Mucosa of stomach (tissue), 1 donor: ENCODE results near the gene C1QTNF8.

ENCODE experiments used
- H3K27me3 ChIP-seq: one replicate; pipeline ENCODE4 v1.7.0; 2013; ENCODE audit warnings: mild to moderate bottlenecking, low read length; ENCODE audit not compliant: control insufficient read depth, insufficient read depth
- H3K36me3 ChIP-seq: one replicate; pipeline ENCODE4 v1.7.0; 2013; ENCODE audit warnings: low read length; ENCODE audit not compliant: control insufficient read depth, insufficient read depth
- H3K4me1 ChIP-seq: one replicate; pipeline ENCODE4 v1.7.0; 2013; ENCODE audit warnings: mild to moderate bottlenecking, low read length; ENCODE audit not compliant: control insufficient read depth, insufficient read depth
- H3K4me3 ChIP-seq: one replicate; pipeline ENCODE4 v1.7.0; 2013; ENCODE audit warnings: low read length
- H3K9ac ChIP-seq: one replicate; pipeline ENCODE4 v1.7.0; 2013; ENCODE audit warnings: mild to moderate bottlenecking, low read length, moderate library complexity
- H3K9me3 ChIP-seq: one replicate; pipeline ENCODE4 v1.7.0; 2013; ENCODE audit warnings: mild to moderate bottlenecking, low read length, moderate library complexity; ENCODE audit not compliant: control insufficient read depth
- donor health status: Pancreatic carcinoma.

C1QTNF8 gene

DNA sequence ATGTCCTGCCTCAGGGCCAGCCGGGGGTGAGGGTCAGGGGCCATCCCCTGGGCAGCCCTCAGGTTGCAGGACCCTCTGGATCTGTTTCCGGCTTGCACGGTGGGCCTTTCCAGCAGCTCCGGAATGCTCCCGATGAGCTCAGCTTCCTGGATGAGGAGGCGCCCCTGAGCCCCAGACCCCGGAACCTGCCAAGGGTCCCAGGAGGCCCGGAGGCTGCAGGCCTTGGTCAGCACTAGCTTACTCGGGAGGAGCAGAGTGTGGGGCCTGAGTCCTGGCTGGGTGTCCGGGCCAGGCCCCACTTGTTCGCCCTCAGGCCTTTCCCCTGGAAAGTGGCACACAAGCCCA lies 7.6 kb upstream of the C1QTNF8 start:
- peaks cover 48% of the 10 kb centered on the region for H3K27me3 ChIP-seq
- no peak overlapping the region for H3K9ac ChIP-seq
- no peak overlapping the region for H3K4me3 ChIP-seq
- no peaks in the 10 kb centered on the region for H3K36me3 ChIP-seq
- H3K4me1 ChIP-seq: peaks cover 20% of the 10 kb centered on the region
- H3K9me3 ChIP-seq: no peaks in the 10 kb centered on the region

DNA sequence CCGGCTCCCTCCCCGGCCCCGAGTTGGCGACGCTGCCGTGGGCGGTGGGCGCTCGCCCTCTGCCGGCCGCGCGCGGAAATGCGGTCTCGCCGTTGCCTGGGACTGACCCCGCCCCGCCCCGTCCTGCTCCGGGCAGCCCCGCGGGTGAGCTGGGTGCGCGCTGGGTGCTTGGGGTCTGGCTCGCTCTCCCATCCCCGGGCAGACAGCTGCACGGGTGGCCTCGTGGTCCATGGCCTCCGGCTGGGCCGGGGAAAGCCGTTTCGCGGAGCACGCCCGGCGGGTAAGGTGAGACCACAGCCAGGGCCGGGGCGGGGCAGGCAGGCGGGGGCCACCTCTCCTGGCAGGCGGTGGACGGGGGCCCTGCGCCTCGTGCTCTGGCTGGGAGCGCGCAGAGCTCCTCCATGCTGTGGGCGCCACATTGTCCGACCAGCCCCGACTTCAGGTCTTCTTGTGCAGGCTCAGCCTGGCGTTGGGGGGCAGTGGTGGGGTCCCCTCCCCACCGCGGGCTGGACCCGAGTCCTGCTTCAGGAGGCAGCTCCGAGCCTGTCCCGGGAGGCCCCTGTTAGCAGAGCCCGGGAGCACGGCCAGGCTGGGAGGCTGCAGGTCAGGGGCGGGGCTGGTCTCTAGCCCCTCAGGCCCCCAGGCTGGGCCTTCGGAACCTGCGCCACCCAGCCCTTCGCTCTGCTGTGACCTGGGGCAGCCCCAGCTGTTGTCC lies 7.0 kb upstream of the C1QTNF8 start:
- Histone ChIP-seq H3K4me1 (peaks cover 19% of the 10 kb centered on the region), H3K9ac (no peak overlapping the region), H3K9me3 (no peaks in the 10 kb centered on the region), H3K4me3 (no peak overlapping the region), H3K27me3 (peaks cover 49% of the 10 kb centered on the region), H3K36me3 (no peaks in the 10 kb centered on the region)

DNA sequence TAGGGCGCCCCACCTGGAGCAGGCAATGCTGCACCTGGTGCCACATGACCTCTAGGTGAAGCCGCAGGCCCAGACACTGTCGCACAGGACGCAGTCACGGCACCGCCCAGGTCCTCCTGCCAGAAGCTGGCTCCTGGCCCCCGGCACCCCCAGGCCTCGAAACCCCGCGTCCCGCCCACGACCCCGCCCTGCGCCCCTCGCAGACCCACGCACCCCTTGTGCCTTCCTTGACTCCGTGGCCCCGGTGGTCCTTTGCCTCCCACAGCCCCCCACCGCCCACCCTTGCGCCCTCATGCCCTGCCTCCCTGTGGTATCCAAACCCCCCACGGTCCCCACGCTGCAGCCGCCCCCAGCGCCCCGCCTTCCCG lies 6.3 kb upstream of the C1QTNF8 start:
- H3K27me3 ChIP-seq: peaks cover 52% of the 10 kb centered on the region
- no peaks in the 10 kb centered on the region for H3K9me3 ChIP-seq
- no peak overlapping the region for H3K4me3 ChIP-seq
- H3K9ac ChIP-seq: no peak overlapping the region
- H3K36me3 ChIP-seq: no peaks in the 10 kb centered on the region
- H3K4me1 ChIP-seq: peaks cover 19% of the 10 kb centered on the region

DNA sequence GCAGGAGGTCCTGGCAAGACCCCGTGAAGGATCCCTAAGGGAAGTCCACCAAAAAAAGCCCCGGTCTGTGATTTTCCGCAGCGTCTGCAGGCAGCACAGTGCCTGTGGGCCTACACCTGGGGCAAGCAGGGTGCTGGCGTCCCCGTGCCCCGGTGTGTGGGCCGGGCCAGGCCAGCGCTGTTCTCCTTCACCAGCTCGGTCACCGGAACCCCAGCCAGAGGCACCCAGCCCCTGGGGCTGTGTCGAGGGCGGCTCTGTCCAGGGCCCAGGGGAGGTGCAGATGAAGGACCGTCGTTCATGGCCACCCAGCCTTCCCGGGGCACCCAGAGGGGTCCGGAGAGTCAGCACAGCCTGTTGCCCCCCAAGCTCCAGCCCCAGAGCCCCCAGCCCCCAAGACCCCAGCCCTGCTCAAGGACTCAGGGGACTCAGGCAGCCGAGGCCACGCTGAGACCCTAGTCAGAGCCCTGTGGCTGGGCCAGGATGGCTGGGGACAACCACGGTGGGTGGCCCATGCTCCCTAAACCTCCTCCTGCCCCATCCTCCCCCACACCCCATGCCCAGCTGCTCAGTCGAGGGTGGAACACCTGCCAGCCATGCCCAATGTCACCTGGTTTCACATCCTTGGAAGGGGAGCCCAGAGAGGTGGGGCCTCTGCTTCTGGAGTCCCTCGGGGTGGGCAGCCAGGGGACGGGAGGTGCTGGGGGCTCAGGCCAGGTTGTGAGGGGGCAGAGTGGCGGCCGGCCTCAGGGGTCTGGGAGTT lies 5.7 kb upstream of the C1QTNF8 start:
- H3K4me3 ChIP-seq: no peak overlapping the region
- peaks cover 57% of the 10 kb centered on the region for H3K27me3 ChIP-seq
- H3K4me1 ChIP-seq: peaks cover 19% of the 10 kb centered on the region
- no peak overlapping the region for H3K9ac ChIP-seq
- no peaks in the 10 kb centered on the region for H3K36me3 ChIP-seq
- H3K9me3 ChIP-seq: no peaks in the 10 kb centered on the region

DNA sequence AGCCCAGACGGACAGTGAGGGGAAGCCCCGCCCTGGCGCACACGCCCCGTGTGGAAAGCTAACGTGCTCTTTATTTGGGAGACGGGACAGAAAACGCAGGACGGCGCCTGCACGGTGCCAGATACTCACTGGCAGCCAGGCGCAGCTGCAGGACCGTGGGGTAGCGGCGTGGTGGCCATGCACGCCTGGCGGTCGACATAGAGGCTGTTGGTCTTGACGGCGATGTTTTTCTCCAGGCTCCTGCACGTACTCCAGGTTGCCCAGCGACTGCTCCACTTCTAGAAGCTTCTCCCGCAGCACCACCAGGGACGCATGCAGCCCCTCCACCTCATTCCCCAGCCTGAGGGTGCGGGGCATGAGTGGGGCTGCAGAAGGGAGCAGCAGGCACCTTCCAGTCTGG lies 5.1 kb upstream of the C1QTNF8 start:
- Histone ChIP-seq H3K9ac (no peak overlapping the region), H3K4me1 (peaks cover 19% of the 10 kb centered on the region), H3K9me3 (no peaks in the 10 kb centered on the region), H3K36me3 (no peaks in the 10 kb centered on the region), H3K4me3 (no peak overlapping the region), H3K27me3 (peaks cover 62% of the 10 kb centered on the region)

DNA sequence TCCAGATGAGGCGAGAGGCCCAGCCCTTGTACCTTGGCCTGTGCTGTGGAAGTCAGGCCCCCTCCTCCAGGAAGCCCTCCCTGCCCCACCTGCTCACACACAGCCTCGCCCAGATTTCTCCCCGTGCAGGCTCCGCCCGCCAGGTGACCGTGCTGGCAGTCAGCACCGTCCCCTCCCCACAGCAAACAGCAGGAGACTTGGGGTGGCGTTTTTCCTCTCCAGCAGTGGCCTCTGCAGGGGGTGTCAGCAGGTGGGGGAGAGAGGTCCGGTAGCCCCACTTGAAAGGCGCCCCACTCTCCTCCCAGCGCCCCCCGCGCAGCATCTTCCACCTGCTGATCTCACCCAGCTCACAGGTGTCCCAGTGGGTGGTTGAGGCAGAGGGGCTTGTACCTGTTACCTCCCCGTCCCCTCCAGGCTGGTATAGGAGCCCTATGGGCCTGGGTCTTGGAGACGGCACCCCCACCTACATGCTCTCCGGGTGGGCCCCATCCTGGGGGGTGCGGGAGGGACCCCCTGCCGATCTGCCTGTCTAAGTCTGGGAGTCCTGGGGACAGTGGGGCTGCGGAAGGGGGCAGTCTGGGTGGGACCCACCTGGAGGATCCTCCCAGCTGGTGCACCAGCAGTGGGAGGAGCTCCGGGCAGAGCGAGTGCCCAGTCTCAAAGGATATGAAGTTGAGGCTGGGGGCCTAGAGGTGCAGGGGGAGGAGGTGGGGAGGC lies 4.2 kb upstream of the C1QTNF8 start:
- peaks cover 71% of the 10 kb centered on the region for H3K27me3 ChIP-seq

DNA sequence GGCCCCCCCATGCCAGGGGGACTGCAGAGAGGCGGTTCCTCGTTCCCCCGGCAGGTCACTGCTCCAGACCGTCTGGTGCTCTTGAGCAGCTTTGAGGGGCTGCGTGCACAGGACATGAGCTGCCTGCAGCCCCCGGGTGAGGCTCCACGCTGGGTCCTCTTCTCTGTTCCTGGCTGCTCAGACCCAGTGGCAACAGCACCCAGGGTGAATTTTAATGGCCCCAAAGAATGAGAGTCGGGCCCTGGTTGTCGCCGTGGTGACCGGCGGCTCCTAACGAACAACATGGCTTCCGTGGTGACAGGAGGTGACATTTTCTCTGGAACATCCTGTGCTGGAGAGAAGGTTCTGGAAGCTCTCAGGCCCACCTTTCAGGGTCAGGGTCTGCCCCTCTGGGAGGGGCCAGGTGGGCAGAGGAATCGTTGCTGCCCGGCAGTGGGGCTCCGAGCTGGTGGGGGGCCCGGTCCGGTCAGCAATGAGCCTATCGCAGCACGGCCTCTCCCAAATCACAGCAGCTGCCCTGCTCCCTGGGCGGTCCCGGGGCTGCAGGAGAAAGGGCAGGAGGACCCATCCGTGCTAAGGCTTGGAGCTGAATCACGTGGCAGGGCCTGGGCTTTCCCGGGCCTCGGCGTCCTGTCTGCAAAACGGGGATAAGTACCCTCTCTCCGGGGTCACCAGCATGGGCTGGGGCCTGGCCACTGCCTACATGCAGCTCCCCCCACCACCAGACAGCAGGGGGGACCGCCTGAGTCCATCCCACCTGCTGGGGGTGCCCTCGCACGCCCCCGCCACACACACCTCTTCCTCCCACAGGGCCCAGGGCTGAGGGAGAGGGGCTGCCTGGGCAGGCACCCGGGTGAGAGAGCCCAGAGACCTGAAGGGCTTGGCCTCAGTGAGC lies 3.4 kb upstream of the C1QTNF8 start:
- Histone ChIP-seq H3K9ac (no peak overlapping the region), H3K27me3 (peaks cover 72% of the 10 kb centered on the region), H3K4me3 (no peak overlapping the region), H3K9me3 (no peaks in the 10 kb centered on the region), H3K36me3 (no peaks in the 10 kb centered on the region), H3K4me1 (peaks cover 19% of the 10 kb centered on the region)

More for the DNA sequence above, 4.2 kb upstream of the C1QTNF8 start:
- H3K4me3 ChIP-seq: no peak overlapping the region
- no peaks in the 10 kb centered on the region for H3K9me3 ChIP-seq
- H3K4me1 ChIP-seq: peaks cover 19% of the 10 kb centered on the region
- H3K9ac ChIP-seq: no peak overlapping the region
- H3K36me3 ChIP-seq: no peaks in the 10 kb centered on the region

DNA sequence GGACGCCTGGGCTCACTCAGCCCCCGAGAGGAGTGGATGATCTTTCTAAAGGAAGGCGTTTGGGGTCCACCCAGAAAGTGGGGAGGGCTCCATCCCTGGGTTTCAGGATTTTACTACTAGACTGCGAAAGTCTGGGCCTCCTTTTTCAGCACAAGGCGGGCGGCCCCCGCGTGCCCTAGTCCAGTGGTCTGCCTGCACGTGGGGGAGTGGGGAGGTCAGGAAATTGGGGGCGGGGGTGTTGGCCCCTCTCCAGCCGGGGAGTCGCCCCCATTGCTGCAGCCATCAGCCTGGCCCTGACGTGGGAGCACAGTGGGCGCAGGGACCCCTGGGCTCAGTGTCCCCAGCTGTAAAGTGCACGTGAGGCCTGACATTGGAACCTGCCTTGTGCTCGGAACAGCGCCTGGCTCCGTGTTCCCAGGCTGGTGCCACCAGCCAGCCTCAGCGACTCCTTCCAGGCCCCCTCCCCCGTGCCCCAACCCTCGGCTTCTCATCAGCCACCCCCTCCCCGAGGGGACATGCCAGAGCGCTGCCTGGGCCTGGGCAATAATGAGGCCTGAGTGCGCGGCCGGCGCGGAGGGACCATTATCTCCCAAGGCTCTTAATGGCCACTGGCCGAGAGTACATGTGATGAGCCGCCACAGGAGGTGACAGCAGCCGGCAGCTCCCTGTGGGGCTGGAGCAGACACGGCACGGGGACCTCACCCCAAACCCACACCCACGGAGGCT lies 2.4 kb upstream of the C1QTNF8 start:
- Histone ChIP-seq H3K9me3 (no peaks in the 10 kb centered on the region), H3K36me3 (no peaks in the 10 kb centered on the region), H3K4me1 (peaks cover 19% of the 10 kb centered on the region), H3K4me3 (no peak overlapping the region), H3K27me3 (peaks cover 65% of the 10 kb centered on the region), H3K9ac (no peak overlapping the region)

DNA sequence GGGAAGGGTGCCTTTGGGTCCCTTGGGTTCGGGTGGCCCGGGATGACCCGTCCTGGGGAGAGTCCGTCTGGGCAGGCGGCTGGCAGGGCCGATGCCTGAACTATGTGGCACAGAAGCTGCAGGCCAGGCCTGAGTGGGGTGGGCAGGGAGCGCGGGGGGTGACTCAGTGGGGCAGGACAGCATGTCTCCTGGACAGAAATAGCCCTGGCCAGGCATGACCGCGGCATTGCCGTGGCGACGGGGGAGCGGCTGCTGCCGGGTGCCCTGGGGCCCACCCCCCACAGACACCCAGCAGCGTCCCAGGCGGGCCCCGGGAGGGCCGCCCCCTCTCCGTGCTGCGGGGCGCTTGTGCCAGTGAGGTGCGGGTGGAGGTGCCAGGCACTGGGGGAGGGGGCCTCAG lies 1.8 kb upstream of the C1QTNF8 start:
- Histone ChIP-seq H3K9me3 (no peaks in the 10 kb centered on the region), H3K27me3 (peaks cover 60% of the 10 kb centered on the region), H3K4me1 (peaks cover 19% of the 10 kb centered on the region), H3K4me3 (no peak overlapping the region), H3K36me3 (no peaks in the 10 kb centered on the region), H3K9ac (no peak overlapping the region)

DNA sequence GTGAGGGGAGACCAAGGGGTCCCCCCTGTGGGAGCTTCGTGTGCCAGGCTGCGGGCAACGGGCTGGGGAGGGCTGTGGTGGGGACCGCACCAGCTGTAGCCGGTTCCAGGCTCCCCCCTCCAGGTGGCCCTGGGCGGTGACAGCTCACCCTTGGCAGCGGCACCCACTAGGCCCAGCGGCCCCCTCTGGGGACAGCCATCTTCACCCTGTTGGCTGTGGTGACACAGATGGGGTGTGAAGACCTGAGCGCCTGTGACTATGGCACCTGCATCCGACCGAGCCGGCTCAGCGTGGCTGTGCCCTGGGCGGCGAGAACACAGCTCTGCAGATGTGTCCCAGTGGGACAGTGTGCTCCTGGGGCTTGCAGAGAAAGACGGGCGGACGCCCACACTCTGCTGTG lies 1.1 kb upstream of the C1QTNF8 start:
- peaks cover 19% of the 10 kb centered on the region for H3K4me1 ChIP-seq
- no peak overlapping the region for H3K4me3 ChIP-seq
- H3K27me3 ChIP-seq: peaks cover 60% of the 10 kb centered on the region
- H3K36me3 ChIP-seq: no peaks in the 10 kb centered on the region
- no peaks in the 10 kb centered on the region for H3K9me3 ChIP-seq
- H3K9ac ChIP-seq: no peak overlapping the region

DNA sequence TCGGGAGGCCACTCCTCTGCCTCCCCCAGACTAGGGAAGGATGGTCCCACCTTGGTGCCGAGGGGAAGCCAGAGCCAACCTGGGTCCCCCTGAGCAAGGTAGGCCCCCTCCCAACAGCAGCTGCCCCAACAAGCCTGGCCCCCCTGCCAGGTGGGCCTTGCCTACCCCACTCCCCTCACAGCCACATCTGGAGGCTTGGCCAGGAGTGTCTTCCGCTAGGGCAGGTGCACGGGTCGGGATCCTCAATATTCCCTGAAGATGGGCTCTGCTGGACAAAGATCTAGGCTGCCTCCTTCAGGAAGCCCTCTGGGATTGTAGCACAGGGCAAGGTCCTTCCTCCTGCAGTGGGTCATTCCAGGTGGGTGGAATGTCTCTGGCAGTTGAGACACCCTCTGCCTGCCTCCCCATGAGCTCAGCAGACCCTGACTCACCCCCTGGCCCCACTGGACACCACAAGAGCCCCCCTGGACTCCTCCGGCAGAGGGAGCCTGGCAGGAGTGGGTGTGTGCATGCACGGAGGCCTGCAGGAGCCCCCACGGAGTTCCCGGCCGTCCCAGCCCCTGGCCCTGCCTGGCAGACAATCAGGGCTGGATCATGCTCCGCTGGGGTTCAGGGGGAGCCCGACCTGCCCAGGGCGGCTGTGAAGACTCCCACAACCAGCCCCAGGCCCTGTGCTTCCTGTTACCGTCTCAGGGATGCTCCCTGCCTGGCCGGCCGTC lies 435 bp downstream of the C1QTNF8 start:
- Histone ChIP-seq H3K36me3 (no peaks in the 10 kb centered on the region), H3K9ac (no peak overlapping the region)

More for the DNA sequence above, 435 bp downstream of the C1QTNF8 start:
- Histone ChIP-seq H3K9me3 (no peaks in the 10 kb centered on the region), H3K4me1 (peaks cover 22% of the 10 kb centered on the region), H3K4me3 (no peak overlapping the region), H3K27me3 (peaks cover 58% of the 10 kb centered on the region)
